ENCODE results near the gene ZBTB43.

ZBTB43 gene

DNA sequence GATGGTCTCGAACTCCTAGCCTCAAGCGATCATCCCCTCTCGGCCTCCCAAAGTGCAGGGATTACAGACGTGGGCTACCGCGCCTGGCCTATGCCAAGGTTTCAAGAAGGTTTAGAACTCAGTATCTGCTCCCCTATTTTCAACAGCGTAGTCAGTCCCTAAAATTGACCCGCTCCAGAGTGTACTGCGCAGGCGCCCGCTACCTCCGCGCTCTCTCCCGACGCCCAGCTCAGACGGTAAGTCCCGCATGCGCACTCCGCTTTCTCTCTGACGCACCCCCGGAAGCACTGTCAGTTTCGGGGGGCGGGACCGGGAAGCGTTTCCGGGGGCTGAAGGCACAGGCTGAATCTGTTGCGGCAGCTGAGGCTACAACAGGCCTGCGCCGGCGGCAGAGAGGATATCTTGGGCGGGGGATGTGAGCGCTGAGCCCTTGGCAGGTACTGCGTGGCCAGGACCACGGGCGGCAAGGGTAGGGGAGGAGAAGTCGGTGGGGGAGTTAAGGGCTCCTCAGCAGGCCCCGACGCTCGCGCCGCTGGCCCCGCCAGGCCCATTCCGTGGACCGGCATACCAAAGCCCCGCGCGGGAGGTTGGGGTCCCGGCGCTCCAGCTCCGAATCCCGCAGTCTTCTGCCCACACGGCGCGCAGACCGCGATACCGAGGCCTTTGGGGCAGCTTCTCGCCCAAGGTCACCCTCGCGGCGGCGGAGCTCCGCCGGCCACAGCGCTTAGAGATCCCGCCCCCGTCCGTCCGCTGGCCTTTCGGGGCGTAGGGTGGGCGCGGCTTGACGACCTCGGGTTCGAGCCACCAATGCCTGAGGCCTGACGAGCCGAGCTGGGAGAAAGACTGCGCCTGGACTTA lies at the start of gene ZBTB43:
TSS of gene ZBTB43 (plus strand) at position 345 of the 858 bp plus-strand sequence. CDS start 27,470 bp downstream, outside the sequence.
- TF ChIP-seq GATA3 (IDR thresholded peaks at IDR 0.05; ENCODE audit: low read depth, low read length) (no peak), GATA2 (IDR thresholded peaks at IDR 0.05; ENCODE audit: low read depth, low read length) (no peak)

GRCh38 chr9:126755317-126755875 lies 49.4 kb upstream of the ZBTB43 start:
- TF ChIP-seq GATA2 (IDR thresholded peaks at IDR 0.05; ENCODE audit: low read depth, low read length) = no peak
- no peak for TF ChIP-seq GATA3 (IDR thresholded peaks at IDR 0.05; ENCODE audit: low read depth, low read length)

- TF ChIP-seq GATA3 (IDR thresholded peaks at IDR 0.05; ENCODE audit: low read depth, low read length) = no peak
- no peak for TF ChIP-seq GATA2 (IDR thresholded peaks at IDR 0.05; ENCODE audit: low read depth, low read length)
These were observed 48.6 kb upstream of the ZBTB43 start for GRCh38 chr9:126756238-126756637.

DNA sequence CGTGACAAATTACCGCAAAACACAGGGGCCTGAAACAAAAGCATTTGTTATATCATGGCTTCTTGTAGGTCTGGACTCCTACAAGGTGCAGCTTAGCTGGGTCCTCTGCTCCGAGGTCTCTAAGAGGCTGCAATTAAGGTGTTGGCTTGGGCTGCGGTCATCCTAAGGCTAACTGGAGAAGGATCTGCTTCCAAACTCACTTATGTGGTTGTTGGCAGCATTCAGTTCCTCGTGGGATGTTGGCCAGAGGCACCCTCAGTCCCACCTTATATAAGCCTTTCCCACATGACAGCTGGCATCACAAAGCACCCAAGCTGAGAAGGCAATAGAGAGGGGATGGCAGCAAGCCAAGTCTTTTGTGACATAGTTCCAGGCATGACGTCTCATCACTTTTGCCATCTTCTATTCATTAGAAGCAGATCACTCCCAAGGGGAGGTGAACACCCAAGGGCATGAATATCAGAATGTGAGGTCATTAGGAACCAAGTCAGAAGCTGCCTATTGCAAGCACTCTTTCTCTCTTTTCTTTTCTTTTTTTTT lies 47.9 kb upstream of the ZBTB43 start:
- no peak for TF ChIP-seq GATA2 (IDR thresholded peaks at IDR 0.05; ENCODE audit: low read depth, low read length)
- no peak for TF ChIP-seq GATA3 (IDR thresholded peaks at IDR 0.05; ENCODE audit: low read depth, low read length)

GRCh38 chr9:126758916-126759585 lies 45.8 kb upstream of the ZBTB43 start:
- no peak for TF ChIP-seq GATA3 (IDR thresholded peaks at IDR 0.05; ENCODE audit: low read depth, low read length)
- TF ChIP-seq GATA2 (IDR thresholded peaks at IDR 0.05; ENCODE audit: low read depth, low read length) = no peak

GRCh38 chr9:126761274-126761673 lies 43.6 kb upstream of the ZBTB43 start:
- TF ChIP-seq GATA3 (IDR thresholded peaks at IDR 0.05; ENCODE audit: low read depth, low read length) (no peak), GATA2 (IDR thresholded peaks at IDR 0.05; ENCODE audit: low read depth, low read length) (no peak)

- TF ChIP-seq GATA3 (IDR thresholded peaks at IDR 0.05; ENCODE audit: low read depth, low read length) (no peak), GATA2 (IDR thresholded peaks at IDR 0.05; ENCODE audit: low read depth, low read length) (no peak)
These were observed 41.6 kb upstream of the ZBTB43 start for GRCh38 chr9:126763130-126763764.

DNA sequence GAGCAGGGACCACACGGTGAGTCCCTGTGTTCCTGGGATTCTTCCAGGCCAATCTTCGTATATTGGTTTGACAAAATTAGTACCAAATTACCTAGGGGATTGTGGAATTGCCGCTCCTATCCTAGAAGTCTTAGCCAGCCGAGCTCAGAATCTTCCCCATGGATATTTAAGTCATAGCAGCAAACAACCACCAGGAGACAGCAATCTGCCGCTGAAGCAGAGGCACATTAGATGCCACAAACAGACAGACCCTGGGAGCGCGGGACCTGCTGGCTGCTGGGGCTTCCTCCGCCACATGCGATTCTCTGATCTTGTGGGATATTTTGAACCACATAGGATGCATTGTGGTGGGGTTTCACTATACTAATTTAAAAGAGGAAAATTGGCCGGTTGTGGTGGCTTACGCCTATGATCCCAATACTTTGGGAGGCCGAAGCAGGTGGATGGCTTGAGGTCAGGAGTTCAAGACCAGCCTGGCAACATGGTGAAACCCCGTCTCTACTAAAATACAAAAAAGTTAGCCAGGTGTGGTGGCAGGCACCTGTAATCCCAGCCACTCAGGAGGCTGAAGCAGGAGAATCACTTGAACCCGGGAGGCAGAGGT lies 31.7 kb upstream of the ZBTB43 start:
- TF ChIP-seq GATA3 (IDR thresholded peaks at IDR 0.05; ENCODE audit: low read depth, low read length) (no peak), GATA2 (IDR thresholded peaks at IDR 0.05; ENCODE audit: low read depth, low read length) (no peak)

DNA sequence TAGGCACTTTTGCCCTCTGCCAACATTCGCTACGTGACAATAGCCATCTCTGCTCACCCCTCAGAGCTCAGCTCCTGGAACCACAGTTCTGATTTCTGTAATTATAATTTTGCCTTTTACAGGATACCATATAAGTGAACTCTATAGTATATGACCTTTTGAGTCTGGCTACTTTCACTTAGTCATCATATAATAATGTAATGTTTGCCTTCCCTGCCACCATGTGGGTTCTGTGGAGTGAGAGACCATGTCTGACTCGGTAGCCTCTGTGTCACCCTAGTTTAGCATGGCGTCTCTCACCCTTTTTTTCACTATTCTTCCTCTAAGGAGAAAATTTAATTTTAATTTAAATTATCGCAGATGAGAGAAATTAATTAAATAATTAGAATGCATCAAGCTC lies 28.9 kb upstream of the ZBTB43 start:
- TF ChIP-seq GATA2 (IDR thresholded peaks at IDR 0.05; ENCODE audit: low read depth, low read length) (no peak), GATA3 (IDR thresholded peaks at IDR 0.05; ENCODE audit: low read depth, low read length) (no peak)

DNA sequence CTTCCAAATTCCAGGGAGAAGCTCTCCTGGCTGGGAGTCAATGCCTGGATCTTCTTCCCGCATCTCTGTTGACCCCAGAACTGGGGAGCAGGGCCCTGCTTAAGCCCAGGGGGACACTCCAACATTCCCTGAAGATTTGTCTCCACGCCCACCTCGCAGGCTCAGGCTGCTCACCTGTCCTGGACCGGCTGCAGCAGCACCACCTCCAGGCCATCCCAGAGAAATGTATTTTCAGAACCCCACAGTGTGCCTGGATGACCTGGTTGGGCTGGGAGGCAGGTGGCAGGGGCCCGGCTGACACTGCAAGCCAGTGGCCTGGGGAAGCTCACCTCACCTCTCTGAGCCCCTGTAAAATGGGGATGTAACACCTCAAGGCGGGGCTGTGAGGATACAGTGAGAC lies 27.1 kb upstream of the ZBTB43 start:
- TF ChIP-seq GATA3 (IDR thresholded peaks at IDR 0.05; ENCODE audit: low read depth, low read length) (no peak), GATA2 (IDR thresholded peaks at IDR 0.05; ENCODE audit: low read depth, low read length) (no peak)

- TF ChIP-seq GATA3 (IDR thresholded peaks at IDR 0.05; ENCODE audit: low read depth, low read length) (no peak), GATA2 (IDR thresholded peaks at IDR 0.05; ENCODE audit: low read depth, low read length) (no peak)
These were observed 26.7 kb upstream of the ZBTB43 start for GRCh38 chr9:126778141-126778540.

GRCh38 chr9:126781186-126782052 lies 23.4 kb upstream of the ZBTB43 start:
- TF ChIP-seq GATA2 (IDR thresholded peaks at IDR 0.05; ENCODE audit: low read depth, low read length) (no peak), GATA3 (IDR thresholded peaks at IDR 0.05; ENCODE audit: low read depth, low read length) (no peak)

DNA sequence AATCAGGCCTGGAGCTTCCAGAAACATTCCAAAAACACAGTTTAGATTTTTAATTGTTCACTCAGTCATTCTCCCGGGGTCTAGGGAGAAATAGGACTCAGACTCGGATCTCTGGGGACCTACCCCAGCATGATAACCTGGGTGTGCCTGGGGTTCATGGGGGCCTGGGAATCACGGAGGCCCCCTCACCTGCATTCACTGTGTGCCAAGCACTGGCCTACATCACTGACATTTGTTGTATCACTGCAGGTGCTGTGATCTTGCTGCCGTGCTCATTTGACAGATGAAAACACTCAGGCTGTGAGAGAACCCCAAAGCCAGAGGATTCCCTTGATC lies 22.8 kb upstream of the ZBTB43 start:
- TF ChIP-seq GATA3 (IDR thresholded peaks at IDR 0.05; ENCODE audit: low read depth, low read length) (no peak), GATA2 (IDR thresholded peaks at IDR 0.05; ENCODE audit: low read depth, low read length) (no peak)

Data from SH-SY5Y (cell line).